GM18868 (cell line): ENCODE measurements around the gene IGSF1.
"Not testable (repeated sequence)": the region's sequence is repeated elsewhere in the genome, so short reads cannot be mapped to it uniquely, and the experiment has no call there.

Experiments used
- ATAC-seq: cut with Tn5 transposase; IDR thresholded peaks from one replicate; pipeline ENCODE4 v1.9.1; 2021; ENCODE audit warnings: mild to moderate bottlenecking, moderate library complexity; ENCODE audit not compliant: unreplicated experiment

IGSF1 gene

GRCh38 chrX:131271274-131271673, 17.8 kb downstream of the IGSF1 start:
- no peak for ATAC-seq

DNA sequence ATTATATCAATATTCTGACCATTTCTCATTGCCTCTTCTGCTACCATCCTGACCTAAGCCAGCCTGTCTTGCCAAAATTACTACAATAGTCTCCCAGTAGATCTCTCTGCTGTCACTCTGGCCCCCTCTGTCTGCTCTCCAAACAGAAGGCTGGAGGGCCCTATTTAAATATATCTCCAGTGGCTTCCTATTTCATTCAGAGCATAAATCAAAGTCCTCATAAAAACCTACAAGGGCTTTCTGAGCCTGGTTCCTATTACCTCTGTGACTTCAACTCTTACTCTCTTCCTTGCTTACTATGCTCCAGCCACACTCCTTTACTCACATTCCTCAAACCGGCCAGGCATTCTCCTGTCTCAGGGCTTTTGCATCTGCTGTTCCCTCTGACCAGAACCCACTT, 19.0 kb downstream of the IGSF1 start:
- no peak for ATAC-seq

- no peak for ATAC-seq
Observed at GRCh38 chrX:131264665-131265064, 24.4 kb downstream of the IGSF1 start.

- ATAC-seq, result no peak
Observed at GRCh38 chrX:131264053-131264452, 25.1 kb downstream of the IGSF1 start.

DNA sequence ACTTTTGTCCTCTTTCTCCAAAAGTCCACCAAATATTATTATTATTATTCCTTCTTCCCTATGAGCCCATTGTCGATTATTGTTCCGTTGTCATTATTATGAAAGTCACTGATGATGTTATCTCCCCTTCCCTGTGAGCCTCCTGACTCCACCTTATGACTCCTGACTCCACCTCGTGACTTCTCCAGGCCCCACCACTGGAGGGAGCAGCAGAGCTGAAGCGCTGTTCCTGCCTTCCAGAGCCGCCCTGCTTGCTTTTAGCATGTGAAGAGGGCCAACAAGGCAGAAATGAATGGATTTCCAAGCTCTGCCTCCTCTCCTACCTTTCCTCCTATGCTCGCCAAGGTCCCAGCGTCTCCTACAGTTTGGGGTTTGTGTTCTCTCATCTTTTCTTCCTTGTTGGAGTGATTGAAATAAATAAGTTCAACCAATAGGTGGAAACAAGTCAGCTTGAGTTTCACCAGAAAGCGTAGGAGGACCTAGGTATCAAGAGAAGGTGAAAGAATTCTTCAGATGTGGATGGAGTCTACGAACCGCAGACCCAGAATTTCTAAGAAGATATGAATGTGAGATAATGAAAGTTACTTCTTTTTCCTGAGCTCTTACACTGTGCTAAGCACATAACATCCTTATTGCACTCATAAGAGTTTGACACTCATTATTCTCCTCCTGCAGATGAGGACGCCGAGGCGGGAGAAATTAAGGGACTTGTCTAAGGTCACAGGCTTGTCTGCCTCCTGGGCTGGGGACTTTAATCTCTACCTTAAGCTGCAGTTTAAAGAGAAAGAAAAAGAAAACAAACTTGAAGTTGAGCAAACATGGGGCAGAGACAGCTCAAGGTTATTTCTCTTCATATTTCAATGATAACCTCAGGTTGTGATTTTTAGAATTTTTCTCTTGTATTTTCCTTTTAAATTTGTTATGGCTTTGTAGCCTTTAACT, 26.1 kb downstream of the IGSF1 start:
- ATAC-seq, result no peak

GRCh38 chrX:131262200-131262599, 26.9 kb downstream of the IGSF1 start:
- ATAC-seq, result no peak

GRCh38 chrX:131257367-131257766, 31.7 kb downstream of the IGSF1 start:
- no peak for ATAC-seq

DNA sequence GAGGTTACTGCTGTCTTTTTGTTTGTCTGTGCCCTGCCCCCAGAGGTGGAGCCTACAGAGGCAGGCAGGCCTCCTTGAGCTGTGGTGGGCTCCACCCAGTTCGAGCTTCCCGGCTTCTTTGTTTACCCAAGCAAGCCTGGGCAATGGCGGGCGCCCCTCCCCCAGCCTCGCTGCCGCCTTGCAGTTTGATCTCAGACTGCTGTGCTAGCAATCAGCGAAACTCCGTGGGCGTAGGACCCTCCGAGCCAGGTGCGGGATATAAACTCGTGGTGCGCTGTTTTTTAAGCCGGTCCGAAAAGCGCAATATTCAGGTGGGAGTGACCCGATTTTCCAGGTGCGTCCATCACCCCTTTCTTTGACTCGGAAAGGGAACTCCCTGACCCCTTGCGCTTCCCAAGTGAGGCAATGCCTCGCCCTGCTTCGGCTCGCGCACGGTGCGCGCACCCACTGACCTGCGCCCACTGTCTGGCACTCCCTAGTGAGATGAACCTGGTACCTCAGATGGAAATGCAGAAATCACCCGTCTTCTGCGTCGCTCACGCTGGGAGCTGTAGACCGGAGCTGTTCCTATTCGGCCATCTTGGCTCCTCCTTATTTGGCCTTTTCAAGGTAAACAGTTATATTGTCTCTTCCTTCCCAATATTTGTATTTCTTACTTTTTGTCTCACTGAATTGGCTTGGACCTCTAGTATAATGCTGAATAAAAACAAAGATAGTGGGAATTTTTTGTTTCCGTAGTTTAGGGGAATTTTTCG, 37.9 kb downstream of the IGSF1 start:
- not testable (repeated sequence) for ATAC-seq

DNA sequence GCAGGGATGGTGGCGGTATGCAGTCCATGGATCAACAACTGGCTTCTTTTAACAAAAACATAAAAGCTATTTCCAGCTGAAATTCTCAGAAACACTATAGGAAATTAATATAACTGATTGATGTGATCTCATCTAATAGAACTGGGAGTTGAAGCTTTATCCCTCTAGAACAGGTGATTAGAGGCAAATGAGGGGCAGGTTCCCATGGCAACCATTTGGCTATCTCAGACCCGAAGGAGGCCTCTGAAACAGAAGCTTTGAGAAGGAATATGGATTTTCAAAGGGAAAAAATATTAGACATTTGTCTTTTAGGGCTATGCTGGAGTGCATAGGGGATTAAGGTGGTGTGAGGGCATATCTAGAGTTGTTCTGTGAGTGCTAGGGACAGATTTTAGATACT, 50.0 kb downstream of the IGSF1 start:
- ATAC-seq, result no peak

DNA sequence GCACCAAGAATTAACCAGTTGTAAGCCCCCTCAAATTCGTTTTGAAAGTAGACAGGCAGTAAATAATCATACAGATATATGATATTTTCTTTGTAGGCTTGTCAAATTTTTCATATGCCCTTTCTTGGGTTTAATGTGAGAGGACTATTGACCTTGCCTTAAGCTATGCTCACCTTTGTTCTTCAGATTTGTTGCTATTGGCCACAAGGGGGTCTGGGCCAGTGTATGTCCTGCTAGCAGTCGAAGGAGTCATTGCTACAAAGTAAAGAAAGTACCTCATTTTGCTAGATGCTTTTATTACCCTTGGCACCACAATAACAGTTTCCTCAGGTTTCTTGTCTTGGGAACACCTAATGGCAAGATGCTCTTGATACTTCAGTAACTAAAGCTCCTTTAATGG, 51.7 kb downstream of the IGSF1 start:
- no peak for ATAC-seq

- no peak for ATAC-seq
Observed at GRCh38 chrX:131235768-131236545, 53.1 kb downstream of the IGSF1 start.

DNA sequence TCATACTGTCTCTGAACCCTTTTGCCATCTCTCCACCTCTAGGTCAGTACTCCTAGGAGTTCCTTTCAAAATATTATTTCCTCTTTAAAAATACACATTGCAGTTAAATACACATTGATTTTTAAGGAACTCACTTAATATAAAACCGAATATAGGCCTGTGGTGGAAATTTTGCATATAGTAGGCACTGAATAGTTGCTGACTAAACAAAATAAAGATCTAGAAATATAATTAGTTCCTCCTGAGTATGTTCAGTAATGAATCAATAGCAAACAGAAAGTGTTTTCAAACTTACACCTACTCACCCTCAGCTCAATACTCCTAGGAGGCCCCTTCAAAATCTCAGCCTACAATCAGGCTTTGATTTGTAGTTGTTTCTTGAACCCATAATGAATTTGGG, 61.5 kb downstream of the IGSF1 start:
- no peak for ATAC-seq

GRCh38 chrX:131226591-131226990, 62.5 kb downstream of the IGSF1 start:
- no peak for ATAC-seq

- no peak for ATAC-seq
Observed at GRCh38 chrX:131225078-131225477, 64.0 kb downstream of the IGSF1 start.
